ENCODE data around the gene STIMATE.

DNA sequence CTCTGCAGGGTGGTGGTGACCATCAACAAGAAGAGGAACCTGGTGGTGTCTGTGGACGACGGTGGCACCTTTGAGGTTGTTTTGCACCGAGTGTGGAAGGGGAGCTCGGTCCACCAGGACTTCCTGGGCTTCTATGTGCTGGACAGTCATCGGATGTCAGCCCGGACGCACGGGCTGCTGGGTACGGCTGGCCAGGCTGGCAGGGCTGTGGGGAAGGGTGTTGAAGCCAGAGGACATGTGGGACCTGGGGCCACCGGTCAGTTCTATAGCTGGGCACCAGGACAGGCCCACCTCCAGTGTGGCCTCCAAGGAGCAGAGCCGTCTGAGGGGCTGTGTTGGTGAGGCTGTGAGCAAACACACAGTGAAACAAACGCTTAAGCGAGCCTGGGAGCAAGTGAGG lies 106.6 kb downstream of the STIMATE start:
- TF ChIP-seq POLR2AphosphoS5 (IDR thresholded peaks at IDR 0.05) (no peak), POLR2A (IDR thresholded peaks at IDR 0.05) (no peak)
- TF ChIP-seq, protein P1, sequence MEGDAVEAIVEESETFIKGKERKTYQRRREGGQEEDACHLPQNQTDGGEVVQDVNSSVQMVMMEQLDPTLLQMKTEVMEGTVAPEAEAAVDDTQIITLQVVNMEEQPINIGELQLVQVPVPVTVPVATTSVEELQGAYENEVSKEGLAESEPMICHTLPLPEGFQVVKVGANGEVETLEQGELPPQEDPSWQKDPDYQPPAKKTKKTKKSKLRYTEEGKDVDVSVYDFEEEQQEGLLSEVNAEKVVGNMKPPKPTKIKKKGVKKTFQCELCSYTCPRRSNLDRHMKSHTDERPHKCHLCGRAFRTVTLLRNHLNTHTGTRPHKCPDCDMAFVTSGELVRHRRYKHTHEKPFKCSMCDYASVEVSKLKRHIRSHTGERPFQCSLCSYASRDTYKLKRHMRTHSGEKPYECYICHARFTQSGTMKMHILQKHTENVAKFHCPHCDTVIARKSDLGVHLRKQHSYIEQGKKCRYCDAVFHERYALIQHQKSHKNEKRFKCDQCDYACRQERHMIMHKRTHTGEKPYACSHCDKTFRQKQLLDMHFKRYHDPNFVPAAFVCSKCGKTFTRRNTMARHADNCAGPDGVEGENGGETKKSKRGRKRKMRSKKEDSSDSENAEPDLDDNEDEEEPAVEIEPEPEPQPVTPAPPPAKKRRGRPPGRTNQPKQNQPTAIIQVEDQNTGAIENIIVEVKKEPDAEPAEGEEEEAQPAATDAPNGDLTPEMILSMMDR (IDR thresholded peaks at IDR 0.05) = no peak
